GM19023 (cell line): ENCODE results near the gene CXCR1.
"Not testable (repeated sequence)": the region's sequence is repeated elsewhere in the genome, so short reads cannot be mapped to it uniquely, and the experiment has no call there.

ENCODE experiments used
- ATAC-seq: cut with Tn5 transposase; IDR thresholded peaks from one replicate; pipeline ENCODE4 v1.9.1; 2021; ENCODE audit warnings: mild to moderate bottlenecking, moderate library complexity; ENCODE audit not compliant: unreplicated experiment

Gene CXCR1

DNA sequence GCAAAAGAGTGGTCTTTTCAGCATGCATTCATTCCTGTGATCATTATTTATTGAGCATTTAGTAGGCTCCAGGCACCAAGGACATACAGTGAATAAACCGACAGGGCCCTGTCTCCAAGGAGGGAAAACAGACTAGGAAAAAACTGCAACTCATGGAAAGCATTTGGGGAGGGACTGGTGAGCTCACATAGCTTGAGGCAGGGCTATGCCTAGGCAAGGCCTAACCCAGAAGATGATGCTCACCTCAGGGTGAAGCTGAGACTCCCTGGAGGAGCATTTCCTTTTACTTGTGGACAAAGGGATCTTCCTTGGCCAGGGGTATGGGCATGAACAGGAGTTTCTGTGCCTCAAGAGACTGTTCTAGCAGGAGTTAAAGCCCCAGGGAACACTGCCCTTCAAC lies 3.9 kb downstream of the CXCR1 start:
- ATAC-seq: no peak

DNA sequence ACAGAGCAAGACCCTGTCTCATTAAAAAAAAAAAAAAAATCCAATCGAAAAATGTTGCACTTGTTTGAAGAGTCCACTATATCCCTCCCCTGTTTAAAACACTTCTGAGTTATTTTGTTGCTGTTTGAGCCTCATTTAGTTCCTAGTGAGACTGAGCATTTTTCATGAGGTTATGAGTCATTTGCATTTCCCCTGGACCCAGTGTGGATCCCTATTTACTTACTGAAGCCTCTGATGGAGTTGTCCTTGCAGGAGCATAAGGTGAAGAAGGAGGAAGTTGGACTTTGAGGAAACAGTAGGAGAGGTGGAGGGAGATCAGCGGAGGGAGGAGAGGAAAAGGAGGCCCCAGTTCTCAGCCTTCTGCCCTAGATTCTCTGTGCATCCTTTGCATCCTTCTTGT lies 5.1 kb downstream of the CXCR1 start:
- no peak for ATAC-seq

DNA sequence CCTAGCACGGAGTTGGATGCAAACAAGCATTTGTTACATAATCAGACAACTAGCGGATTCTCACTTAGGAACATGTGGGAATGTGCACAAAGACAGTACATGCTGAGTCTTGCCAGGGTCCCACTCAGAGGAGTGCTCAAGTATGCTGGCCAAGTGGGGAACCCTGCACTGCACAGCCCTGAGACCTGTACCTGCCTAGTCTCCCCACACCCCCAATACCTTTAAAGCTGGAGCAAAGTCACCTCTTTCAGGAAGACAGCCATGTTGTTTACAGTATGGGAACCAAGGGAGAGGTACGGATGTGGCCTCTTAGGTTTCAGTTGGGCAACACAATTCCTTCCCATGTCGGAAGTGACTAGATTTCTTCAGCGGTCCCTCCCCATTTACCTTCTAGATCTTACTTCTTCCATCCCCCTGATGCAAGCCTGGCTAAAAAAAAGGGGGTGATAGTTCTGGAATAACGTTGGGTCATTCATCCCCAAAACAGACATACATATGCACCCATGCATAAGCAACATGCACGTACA lies 10.7 kb downstream of the CXCR1 start:
- ATAC-seq: no peak

DNA sequence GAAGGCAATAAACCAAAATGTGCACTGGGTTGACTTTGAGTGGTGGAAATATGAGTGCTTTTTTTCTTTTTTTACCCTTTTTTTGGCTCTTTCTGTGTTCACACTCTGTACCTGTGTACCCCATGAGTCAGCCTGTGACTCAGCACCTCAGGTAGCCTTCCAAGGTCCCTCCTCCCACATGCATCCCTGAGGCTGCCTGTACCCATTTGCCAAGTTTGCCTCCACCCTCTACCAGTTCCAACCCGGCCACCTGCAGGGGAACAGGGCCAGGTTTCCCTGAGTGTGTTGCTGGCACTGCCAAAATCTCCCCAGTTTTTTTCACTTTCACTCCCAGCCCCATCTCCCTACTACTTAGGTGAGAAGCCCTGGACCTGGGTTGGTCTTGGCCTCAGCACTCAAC lies 14.0 kb downstream of the CXCR1 start:
- no peak for ATAC-seq

GRCh38 chr2:218152172-218152571 lies 14.6 kb downstream of the CXCR1 start:
- no peak for ATAC-seq

DNA sequence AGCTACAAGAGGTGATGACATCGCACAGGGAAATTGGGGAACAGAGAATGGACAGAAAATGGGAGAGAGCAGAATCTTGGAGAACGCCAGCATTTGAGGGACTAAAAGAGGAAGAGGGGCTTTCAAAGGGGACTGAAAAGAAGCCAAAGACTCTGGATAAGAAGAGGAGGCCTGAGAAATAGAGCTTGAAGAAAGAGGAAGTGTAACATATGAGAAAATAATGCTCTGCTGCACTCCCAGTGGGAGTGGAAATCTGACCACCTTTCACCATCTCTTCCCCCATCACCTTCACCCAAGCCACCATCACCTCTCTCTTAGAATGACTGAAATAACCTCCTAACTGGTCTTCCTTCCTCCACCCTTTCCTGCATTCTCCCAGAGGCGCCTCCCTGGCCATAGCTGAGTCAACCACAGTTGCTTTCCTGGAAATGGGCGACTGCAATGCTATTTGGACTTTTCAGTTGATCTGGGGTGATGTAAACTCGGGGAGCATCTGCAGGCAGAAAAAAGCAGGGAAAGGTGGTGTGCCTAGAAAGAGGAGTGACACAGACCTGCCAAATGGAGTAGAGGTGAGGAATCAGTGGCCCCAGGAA lies 16.8 kb downstream of the CXCR1 start:
- ATAC-seq: no peak

- no peak for ATAC-seq
These were observed 17.7 kb downstream of the CXCR1 start for GRCh38 chr2:218149098-218149497.

- ATAC-seq: no peak
These were observed 20.7 kb downstream of the CXCR1 start for GRCh38 chr2:218146056-218146455.

DNA sequence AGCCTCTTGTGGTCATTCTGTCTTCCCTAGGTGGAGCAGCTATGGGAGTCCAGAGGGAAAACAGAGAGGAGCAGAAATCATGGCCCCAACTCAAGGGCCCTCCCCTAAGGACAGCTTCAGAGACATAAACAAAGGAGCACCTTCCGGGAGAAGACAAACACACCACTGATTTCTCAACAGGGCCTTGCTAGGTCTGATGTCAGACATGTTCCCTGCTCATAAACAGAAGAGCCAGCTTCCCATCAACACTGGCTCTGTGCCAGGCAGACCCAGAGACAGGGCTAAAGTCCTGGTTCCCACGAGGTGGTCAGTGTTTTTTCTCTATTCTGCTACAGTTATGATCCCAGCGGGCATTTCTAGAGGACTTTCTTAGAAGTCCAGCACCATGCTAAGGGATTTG lies 21.6 kb downstream of the CXCR1 start:
- ATAC-seq: no peak

DNA sequence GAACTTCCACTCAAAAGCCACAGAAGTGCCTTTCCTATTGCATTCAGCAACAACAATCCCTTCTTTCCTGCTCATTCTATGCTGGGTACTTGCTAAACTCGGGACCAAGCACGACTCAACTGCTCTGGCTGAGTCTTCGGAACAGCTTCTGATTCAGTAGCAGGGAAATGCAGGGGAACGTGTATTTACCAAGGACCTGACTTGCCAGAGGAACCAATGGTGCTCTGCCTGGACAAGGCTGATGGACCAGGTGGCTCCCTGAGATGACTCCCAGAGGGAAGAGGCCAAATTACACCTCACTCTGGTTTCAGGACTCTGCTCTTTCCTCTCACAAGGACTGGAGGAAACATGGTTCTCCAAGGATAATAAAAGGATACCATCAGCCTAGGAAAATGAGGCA lies 28.7 kb downstream of the CXCR1 start:
- no peak for ATAC-seq

DNA sequence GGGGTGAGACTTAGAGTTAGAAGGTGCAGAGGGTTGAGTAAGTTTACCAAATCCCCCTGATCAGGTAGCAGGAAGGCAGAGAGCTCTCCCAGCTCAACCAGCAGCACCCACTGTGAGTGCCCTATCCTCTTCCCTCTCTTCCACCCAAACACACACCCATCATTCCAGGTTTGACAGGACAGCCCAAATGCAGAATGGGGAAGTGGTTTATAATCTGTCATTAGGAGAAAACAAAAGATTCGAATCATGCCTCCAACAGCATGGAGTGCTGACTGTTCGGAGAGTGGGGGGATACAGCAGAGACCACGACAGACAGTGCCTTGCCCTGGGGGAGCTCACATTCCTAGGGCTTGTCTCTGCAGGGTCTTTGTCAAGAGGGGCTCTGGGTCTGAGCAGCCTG lies 29.2 kb downstream of the CXCR1 start:
- no peak for ATAC-seq

DNA sequence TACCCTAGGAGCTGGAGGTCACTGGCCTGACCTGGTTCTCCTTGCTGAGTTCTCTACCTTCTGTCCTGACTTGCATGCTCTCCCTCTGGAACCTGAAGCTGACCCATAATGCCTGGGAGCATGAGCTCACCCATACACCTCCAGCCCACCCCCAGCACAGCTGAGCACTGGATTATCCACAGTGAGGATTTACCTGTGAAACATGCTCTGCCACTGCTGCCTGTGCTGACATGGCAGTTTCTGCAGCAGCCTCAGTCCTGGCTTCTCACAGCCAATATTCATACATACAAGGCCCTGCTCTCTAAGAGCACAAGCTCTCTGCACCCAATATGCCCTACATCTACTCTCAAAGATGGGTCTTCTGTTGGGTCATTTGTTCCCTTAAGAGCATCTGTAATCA lies 35.9 kb downstream of the CXCR1 start:
- ATAC-seq: no peak

GRCh38 chr2:218130377-218130776 lies 36.4 kb downstream of the CXCR1 start:
- ATAC-seq: no peak

DNA sequence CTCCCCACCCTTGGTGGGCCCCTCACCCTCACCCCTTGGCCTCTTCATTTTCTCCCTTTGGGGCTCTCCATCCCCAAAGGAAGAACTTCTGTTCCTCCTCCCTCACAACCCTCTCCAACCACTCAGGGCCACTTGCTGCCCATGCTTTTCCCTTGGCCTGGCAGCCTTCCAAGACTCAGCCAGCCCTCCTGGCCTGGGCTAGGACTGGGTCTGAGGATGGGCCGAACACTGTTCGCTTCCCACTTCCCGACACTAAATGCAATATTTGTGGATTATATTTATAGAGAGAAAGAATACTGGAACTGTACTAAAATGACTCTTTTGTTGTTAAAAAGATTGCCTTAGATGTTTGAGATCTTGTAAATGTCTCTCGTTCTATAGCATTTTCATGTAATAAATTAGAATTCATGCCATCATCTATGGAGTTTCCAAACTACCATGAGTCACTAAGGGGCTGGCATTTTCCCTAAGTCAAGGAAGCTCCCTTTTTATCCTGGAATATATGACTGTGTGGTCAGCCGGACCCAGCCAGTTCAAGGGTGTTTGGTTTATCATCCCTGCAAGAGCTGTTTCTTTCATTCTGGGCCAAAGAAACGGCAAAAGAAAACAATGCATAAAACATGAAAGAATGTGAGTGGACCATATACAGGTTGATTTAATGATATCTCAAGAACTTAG lies 37.2 kb downstream of the CXCR1 start:
- ATAC-seq: no peak

GRCh38 chr2:218128781-218129457 lies 37.8 kb downstream of the CXCR1 start:
- ATAC-seq: no peak

DNA sequence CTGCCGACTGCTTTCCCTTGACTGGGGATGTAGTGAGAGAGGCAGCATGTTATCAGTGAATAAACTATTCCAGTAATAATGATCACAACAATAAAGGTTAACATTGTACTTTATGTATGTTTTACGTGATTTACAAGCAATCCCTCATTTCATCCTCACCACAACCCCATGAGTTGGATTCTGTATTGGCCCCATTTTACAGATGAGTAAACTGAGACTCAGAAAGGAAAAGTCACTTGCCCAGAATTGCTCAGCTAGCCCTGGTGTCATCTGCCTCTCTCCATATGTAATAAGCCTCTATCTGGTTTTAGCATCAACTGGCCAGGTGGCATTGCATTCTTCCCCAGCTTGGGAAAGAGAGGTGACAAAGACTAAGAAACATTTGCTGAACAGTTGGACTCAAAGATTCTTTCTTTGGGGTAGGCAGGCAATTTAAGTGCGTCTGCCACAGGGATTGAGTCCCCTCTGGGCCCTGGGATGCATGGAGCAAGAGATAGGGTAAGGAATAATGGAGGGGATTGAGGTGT lies 38.8 kb downstream of the CXCR1 start:
- ATAC-seq: no peak

- ATAC-seq: no peak
These were observed 41.1 kb downstream of the CXCR1 start, which contains the start of gene CXCR2 for GRCh38 chr2:218125626-218126080. CXCR2 (plus strand) TSS chr2:218126028; CDS start chr2:218134802, 8,774 bp downstream.

GRCh38 chr2:218125095-218125494 lies 41.7 kb downstream of the CXCR1 start:
- ATAC-seq: no peak

- ATAC-seq: no peak
These were observed 42.8 kb downstream of the CXCR1 start for GRCh38 chr2:218123986-218124385.

DNA sequence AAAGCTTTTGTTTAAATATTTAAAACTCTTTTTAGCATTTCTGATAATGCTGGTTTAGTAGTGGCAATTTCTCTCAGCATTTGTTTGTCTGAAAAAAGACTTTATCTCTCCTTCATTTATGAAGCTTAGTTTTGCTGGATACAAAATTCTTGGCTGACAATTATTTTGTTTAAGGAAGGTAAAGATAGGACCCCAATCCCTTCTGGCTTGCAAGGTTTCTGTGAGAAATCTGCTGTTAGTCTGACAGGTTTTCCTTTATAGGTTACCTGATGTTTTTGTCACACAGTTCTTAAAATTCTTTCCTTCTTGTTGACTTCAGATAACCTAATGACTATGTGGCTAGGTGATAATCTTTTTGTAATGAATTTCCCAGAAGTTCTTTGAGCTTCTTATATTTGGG lies 44.5 kb downstream of the CXCR1 start:
- not testable (repeated sequence) for ATAC-seq

- ATAC-seq: not testable (repeated sequence)
These were observed 45.0 kb downstream of the CXCR1 start for GRCh38 chr2:218121789-218122188.
